Inflammatory macrophage treated with lipopolysaccharide for 1 hour (primary cell): ENCODE data around the gene HOXA4.

Experiments used
- DNase-seq, 2 donors: peaks; one replicate each; pipeline ENCODE4 v3.0.0-alpha.2; 2020 to 2022

Gene HOXA4

DNA sequence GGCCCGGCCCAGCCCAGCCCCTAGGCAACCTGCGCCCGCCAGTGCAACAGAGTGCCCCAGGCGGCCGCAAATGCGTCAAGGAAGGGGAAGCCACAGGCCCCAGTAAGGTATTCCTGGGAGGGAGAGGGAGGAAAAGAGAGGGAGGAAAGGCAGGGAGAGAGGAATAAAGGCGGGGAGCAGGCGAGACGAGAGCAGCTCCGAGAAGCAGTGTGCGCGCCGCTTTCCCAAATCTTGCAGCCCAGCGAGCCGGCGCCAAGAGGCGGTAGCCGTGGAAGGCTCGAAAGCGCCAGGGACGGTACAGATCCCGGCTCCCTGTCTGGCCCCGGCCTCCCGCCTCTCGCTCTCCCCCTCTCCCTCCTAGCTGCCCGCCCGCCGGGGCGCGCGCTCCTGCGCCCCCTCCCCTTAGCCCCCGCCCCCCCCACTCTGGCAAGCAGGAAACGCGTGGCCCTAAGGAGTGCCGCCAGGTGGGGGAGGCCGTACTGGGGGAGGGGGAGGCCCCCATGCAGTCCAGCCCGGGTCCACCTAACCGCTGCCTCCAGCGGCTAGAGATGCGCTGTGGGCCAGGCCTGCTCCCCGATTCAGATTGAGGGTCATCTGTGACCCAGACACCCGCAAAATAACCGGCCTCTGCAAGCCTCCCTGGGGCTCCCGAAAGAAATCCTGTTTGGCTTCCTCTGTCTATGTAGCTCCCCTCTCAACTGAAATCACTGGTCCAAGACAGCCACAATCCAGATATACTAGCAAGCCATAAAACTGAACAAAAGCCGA, 39.3 kb upstream of the HOXA4 start:
- no peak for DNase-seq

DNA sequence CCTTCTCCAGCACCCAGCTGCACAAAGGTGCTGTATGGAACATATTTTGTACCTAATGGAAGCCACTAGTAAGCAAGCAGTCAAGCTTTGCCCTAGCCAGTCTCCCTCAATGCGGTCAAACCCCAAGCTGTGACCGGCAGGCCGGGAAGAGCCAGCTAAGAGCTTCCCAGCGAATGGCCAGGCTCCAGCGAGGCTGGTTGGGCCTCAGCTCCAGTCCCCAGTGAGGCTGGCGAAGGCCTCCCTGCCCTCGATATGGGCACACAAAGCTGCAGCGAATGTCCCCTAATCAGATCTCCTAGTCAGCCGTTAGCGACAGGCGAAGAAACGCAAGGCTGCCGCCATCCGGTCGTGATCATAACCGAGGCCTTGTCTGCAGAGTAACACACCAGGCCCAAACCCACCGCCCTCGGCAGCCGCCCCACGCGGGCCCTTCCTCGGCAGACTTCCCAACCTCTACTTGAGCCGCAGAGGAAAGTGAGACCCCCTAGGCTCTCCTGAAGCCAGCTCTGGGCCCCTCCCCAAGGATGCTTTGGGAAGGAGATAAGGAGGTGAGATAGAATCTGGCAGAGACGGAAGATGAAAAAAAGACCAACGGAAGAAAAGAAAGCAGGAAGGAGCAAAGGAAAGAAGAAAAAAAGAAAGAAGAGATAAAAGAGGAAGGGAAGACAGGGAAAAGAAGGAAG, 37.8 kb upstream of the HOXA4 start:
- DNase-seq: no peak

DNA sequence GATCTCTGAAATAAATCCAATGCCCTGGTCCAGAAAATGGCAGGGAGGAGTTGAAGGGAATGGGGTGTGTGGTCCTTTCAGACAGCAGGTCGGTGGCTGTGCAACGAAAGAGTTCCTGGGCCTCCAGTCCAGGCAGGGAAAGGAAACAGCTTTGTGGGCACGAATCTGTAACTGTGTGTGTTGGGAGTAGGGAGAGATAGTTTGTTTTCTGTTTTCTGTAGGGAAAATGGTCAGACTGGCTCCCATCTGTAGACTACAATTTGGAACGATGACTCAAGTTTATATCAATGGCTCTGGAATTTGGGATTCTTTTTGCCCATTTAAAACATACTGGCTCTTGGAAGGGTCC, 37.3 kb upstream of the HOXA4 start:
- DNase-seq: no peak

DNA sequence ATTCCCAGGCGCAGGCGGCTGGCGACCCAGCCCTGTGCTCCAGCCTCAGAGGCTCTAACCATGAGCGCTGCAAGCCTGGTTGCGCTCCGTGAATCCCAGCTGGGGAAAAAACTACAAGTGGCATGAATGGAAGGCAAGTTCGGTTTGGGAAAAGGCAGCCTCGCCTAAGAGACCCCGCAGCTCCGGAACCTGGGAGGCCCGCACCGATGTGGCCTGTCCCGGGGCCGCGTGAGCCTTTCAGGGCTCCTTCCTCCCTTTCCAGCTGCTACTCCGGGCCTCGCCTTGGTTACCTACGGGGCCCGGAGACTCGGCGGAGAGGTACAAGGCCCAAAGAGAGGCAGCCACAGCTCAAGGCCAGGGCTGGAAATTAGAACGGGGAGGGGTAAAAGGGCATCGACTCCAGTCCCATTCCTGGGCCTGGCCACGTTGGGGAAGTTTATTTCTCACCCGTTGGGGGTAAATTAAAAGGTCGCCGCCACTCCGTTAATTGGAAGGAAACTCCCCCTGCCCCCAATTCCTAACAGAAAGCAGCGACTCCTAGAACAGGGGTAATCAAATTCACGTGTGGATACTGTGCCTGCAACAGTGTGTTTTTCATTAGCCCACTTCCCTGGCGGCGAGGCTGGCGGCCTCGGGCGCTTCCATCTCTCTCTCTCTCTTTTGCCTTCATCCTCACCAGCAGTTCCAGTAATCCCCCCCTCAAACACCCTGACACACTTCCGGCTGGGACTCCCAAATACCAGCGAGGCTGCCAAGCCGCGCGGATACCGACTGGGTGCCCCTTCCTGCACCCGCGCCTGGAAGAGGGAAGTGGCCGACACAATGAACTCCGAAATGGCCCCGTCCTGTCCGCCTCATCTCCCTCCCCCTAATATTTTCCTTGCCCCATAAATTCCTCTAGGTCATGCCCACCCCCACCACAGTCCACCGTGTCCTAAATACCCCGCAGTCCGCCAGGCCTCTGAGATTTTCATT, 36.3 kb upstream of the HOXA4 start:
- no peak for DNase-seq

DNA sequence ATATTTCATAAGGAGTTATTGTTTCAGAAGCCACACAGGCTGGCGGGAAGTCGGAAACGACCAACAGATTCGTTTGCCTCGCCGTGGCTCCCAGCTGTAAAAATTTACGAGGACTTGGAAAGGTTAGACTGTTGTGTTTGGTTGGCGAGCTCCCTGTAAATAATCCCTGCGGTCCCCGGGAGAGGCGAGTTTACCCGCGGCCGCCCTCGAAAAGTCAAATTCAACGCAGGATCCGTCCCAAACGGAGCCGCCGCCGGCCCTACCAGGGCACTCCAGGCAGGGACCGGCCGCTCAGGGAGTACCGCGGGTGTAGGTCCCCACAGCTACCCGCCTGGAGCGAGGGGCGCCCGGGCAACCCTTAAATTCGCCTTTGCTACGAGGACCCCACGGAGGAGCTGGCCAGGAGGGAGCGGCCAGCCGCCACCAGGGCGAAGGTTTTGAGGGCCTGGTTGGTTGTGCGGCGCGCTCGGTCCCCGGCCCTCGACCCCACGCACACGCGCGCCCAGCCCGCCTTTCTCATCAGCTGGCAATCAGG, 35.5 kb upstream of the HOXA4 start:
- no peak for DNase-seq

DNA sequence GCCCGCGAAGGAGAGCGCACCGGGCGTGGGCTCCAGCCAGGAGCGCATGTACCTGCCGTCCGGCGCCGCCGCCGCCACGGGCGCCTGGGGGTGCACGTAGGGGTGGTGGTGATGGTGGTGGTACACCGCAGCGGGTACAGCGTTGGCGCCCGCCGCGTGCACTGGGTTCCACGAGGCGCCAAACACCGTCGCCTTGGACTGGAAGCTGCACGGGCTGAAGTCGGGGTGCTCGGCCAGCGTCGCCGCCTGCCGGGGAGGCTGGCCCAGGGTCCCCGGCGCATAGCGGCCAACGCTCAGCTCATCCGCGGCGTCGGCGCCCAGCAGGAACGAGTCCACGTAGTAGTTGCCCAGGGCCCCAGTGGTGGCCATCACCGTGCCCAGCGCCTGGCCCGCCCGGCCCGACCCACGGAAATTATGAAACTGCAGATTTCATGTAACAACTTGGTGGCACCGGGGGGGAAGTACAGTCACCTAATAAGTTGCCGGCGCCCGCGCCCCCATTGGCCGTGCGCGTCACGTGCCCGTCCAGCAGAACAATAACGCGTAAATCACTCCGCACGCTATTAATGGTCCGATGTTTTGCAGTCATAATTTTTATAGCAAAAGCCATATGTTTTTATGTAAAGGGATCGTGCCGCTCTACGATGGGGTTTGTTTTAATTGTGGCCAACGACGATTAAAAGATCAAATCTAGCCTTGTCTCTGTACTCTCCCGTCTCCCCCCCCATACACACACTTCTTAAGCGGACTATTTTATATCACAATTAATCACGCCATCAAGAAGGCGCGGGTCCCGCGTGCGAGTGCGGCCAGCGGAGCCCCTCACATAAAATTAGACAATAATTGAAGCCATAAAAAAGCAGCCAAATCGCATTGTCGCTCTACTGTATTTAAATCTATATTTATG, 34.8 kb upstream of the HOXA4 start, which contains the start of gene HOXA9:
Gene HOXA9, minus strand, starts transcription at position 449 of the 907 bp plus-strand sequence. Its CDS starts 80 bp downstream, at position 369.
- peak; percentile 66 to 83 for DNase-seq

DNA sequence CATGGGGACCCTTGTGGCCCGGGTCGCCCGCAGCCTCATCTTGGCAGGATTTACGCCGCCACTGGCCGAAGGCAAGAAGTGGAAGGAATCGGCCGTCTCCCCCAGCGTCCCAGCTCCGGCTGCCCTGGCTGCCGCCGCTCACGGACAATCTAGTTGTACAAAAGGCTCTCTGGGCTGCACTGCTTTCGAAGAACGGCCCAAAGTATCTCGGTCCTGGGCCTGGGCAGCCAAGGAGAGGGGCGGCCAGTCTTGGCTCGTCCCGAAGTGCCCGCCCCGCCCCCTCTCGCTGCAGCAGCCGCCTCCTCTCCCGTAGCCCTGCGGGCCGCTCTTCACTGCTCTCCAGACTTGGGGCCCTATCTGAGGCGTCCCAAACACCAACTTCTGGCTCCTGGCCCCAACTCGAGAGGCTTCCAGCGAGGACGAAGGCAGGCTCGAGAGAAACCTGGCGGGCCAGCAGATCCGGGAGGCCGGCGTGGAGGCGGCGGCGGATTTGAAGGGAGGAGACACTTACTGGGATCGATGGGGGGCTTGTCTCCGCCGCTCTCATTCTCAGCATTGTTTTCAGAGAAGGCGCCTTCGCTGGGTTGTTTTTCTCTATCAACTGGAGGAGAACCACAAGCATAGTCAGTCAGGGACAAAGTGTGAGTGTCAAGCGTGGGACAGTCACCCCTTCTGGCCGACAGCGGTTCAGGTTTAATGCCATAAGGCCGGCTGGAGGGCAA, 34.0 kb upstream of the HOXA4 start:
- DNase-seq: peak in 1 of 2 donors; percentile 16

DNA sequence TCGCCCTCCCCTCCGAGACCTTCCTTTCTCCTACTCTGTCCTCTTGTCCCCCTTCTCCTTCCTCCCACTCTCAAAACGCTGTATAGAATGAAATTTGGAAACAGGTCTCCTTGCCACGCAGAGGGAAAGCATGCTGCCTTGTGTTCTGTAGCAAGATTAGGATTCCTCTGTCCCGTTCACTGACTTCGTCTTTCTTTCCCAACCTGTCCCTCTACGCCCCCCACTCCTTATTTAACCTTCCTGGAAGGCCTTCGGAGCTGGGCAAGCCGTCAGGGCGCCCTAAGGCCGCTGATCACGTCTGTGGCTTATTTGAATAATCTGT, 33.4 kb upstream of the HOXA4 start:
- DNase-seq: no peak

DNA sequence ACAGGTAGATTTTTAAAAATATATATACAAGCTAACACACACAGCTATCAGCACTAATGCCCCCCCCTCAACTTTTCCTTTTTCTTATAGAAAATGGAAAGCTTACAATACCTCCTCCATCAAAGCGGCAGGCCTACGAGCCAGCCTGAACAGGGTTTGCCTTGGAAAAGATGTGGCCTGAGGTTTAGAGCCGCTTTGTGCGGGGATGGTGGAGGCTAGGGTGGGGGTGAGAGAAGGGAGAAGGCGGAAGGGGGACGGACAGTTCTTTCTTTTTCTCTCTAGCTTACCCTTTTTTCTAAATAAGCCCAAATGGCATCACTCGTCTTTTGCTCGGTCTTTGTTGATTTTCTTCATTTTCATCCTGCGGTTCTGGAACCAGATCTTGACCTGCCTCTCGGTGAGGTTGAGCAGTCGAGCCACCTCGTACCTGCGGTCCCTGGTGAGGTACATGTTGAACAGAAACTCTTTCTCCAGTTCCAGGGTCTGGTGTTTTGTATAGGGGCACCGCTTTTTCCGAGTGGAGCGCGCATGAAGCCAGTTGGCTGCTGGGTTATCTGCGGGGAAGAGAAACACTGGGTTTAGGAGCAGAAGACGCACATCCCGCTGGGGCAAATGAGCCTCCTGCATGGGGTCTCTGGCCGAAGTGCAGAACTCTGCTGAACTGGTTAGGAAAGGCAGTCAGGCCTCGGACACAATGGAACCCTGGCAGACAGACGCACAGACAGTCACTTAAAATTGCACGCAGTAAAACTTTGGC, 32.9 kb upstream of the HOXA4 start:
- DNase-seq: no peak

DNA sequence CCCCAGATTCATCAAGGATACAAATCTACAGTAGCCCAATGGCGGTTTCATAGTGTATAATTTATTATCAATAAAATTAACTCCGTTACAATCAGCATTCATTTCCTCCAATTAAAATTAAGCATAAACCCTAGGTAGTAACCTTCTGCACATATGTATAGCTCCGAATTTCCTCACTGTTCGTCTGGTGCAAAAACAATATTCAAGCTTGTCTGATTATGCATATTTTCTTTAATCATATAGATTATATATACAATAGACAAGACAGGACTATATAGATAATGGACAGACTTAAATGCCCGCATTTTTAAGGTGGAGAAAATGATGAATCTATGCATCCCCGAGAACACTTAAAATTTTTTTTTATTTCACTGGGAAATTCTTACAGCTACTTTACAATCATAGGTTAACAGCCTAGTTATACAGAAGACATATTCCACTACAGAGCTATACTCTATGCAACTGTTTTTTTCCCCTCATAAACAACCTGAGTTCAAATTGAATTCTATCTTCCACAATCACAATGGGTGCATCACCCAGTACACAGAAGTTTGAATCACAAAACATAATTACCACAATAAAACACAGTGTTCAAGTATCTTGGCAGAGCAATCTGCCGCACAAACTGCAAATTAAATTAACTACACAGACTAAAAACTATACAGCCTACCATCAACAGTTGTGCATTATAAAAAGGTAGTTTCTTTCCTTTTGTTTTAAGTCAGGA, 32.2 kb upstream of the HOXA4 start:
- no peak for DNase-seq

DNA sequence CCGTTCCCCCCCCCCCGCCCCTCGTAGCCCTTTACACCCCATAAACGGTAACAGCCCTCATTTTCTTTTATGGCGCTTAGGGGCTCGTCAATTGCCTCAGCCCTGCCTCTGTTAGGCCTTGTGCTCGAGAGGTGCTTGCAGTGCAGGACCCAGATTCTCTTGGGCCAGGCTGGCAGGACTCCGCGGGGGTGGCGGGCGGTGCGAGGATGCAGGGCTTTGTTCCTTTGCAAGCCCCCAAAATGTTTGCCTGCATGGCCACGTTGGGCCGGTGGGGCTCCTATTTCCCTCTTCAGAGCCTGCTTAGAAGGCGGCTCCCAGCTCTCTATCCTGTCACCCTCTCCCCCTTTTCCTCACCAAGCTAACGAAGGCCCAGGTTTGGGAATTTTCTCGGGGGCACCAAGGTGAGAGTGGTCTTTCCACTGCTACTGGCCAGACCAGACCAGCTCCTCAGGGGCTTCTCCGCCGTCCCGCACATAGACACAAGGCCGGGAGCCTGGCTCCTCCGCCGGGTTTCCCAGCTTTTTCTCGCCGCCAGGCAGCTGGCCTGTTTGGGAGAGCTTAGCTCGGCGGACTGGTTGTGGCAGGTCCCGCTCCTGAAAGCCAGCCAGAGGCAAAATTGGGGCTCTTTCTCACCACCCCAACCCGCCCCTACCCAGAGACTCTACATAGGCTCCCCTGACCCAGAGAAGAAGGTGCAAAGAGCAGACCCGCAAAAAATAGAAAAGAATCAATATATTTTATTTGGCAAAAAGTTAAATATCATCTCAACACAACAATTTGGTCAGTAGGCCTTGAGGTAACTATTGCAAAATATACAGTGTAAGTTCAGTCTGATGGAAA, 31.4 kb upstream of the HOXA4 start:
- DNase-seq: no peak

DNA sequence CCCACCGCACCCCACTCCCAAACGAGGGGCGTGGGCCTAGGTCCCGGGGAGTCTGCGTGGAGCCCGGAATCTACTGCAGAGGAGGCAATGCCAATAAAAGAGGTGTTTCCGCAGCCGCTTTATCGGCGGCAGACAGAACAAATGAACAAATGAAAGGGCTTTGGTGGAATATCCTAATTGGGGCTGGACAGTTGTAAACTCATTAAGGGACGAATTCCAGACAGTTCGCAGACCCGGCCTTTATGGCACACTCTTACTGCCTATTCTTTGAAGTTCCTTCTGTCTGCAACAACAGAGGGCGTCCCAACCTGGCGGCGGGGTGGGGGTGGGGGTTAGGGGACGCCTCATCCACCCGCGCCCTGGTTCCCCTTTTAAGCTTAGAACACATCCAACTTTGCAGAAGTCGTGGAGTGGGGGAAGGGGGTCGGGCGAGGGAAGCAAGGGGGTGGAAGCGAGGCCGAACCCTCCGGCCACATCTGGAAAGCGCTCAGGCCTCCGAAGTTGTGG, 30.7 kb upstream of the HOXA4 start:
- DNase-seq: peak; percentile 39 to 57

DNA sequence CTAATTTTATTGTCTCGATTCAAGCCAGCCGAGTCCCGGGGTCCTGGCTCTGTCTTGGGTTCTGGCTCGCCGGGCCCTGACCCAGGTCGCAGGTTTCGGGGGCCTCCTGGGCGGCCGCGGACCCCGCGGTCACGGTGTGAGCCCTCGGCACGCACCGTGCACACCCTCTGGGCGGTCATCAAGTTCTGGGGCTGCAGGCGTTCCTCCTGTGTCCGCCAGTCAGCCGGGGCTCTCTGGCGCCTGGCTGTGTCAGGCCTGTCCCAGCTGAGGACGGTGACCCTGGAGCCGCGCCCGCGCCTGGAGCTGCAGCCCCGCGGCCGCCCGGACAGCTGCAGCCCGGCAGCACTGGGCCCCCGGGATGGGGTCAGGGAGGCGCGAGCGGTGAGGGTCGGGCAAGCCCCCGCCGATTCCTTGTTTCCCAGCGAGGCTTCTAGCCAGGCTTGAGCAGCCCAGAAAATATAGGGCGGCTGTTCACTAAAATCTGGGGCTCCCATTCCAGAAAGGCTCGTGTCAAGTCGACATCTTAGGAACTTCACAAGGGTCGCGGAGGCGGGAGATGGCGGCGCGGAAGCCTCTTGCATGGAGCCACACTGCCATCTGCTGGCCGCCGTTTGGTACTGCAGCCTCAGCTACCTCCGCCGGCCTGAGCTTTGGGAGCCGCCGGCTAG, 30.1 kb upstream of the HOXA4 start:
- peak; percentile 61 to 89 for DNase-seq

DNA sequence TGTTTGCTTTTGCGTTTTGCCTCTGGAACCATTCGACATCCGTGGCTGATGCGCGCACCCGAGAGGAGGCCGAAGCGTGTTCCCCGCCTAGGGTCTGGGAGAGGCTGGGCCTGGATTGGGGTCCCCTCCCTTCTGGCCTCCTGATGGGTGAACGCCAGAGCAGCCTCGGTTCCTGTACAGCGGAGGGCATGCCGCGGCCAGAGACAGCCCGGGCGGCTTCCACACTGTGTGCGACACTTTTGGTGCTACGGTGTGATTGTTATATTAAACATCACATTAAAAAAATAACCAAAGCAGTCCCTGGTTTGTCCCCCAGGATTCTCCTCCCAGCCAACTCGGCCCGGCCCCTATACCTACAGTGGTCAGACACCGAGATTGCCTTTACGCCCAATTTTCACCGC, 29.6 kb upstream of the HOXA4 start:
- peak in 1 of 2 donors; percentile 11 for DNase-seq

DNA sequence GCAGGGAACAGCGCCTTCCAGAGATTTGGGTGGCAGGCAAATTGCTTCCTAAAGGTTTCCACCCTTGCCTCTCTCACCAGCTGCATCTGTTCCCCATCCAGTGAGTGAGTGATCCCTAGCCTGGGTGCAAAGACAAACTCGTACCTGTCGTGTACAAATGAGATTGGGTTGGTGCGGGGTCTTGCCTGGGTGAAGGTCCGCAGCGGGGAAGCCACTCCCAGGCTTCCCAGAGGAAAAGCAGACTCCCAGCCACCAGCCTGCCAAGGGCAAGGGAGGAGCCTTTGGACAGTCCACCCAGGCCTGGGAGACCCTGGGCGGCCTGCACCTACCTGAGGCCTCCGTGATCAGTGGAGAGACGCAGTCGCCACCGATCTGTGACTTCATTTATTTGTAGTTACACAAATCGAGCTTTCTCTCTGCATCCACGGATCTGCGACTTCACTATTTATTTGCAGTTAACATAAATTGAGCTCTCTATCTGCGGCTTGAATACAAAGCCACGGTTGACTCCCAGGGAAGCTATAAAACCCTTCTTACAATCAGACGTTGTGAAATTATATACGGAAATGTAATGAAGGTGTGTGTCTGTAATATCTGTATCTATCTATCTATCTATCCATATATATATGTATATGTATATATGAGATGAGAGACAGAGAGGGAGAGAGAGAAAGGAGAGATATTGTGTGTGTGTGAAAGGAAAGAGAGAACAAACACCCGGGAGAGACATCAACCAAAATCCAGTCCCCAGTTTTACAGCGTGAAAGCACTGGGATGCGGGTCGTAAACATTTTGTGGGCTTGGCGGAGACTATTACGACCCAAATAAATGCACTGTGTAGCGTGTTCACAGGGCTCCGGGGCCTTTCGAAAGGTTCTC, 28.9 kb upstream of the HOXA4 start:
- DNase-seq: no peak

DNA sequence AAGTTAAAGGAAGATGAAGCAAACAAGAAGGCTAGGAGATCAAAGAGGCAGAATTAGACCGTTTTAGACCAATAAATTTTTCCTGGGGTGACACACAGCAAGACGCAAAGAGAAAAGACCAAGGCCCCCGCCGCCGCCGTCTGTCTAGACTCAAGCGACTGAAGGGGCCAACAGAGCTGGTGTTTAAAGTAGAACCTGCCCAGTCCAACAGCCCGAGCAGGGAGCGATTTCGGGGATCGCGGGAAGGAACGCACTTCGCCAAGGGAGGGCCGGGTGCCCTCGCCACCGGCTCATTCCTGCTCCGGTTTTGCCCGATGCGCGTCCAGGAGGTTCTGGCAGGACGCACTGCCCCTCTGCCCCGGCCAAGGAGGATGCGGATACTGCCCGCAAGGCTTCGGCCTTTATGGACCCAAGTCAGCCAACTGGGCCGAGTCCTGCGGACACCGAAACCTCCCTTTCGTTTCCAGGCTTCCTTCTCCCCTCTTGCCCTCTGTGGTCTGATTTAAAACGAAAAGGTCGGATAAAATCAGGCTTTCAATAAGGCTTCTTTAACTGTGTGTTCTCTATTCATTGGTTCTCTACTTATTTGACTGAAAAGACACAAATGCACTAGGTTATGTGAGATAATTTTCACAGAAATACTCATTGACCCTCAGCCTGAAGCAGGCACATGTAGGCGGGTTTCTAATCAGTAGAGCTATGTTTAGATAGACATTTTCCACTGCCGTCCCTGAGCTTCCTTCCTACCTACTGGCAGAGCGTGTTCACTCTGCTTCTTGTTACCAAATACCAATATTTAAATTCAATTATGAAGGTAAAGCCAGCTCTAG, 28.1 kb upstream of the HOXA4 start:
- peak in 1 of 2 donors; percentile 37 for DNase-seq
